ELF-1 (cell line): ENCODE results near the gene TRIM14.

ENCODE experiments used
- DNase-seq: peaks from one replicate; pipeline ENCODE4 v3.0.0-alpha.2; 2016; ENCODE audit warnings: low read depth, low spot score

The TRIM14 gene

GRCh38 chr9:98083566-98084183, 35.3 kb downstream of the TRIM14 start:
- no peak for DNase-seq

GRCh38 chr9:98083061-98083501, 35.9 kb downstream of the TRIM14 start:
- no peak for DNase-seq

GRCh38 chr9:98081477-98082219, 37.4 kb downstream of the TRIM14 start:
- DNase-seq, result no peak

- no peak for DNase-seq
Observed at GRCh38 chr9:98080780-98081179, 38.2 kb downstream of the TRIM14 start.

- DNase-seq, result no peak
Observed at GRCh38 chr9:98080326-98080725, 38.7 kb downstream of the TRIM14 start.

- no peak for DNase-seq
Observed at GRCh38 chr9:98078895-98079294, 40.1 kb downstream of the TRIM14 start.

GRCh38 chr9:98076514-98076890, 42.5 kb downstream of the TRIM14 start:
- DNase-seq, result peak; percentile 74

- DNase-seq, result peak; percentile 28
Observed at GRCh38 chr9:98075332-98075805, 43.7 kb downstream of the TRIM14 start.

GRCh38 chr9:98074115-98074990, 44.7 kb downstream of the TRIM14 start:
- DNase-seq, result peak; percentile 87

- DNase-seq, result no peak
Observed at GRCh38 chr9:98071737-98072136, 47.3 kb downstream of the TRIM14 start.

- no peak for DNase-seq
Observed at GRCh38 chr9:98070704-98071103, 48.3 kb downstream of the TRIM14 start.

- DNase-seq, result no peak
Observed at GRCh38 chr9:98069551-98069950, 49.5 kb downstream of the TRIM14 start.

- DNase-seq, result no peak
Observed at GRCh38 chr9:98067184-98067583, 51.8 kb downstream of the TRIM14 start.

GRCh38 chr9:98066235-98066634, 52.8 kb downstream of the TRIM14 start:
- no peak for DNase-seq

GRCh38 chr9:98064623-98065392, 54.2 kb downstream of the TRIM14 start:
- DNase-seq, result peak; percentile 58

- DNase-seq, result no peak
Observed at GRCh38 chr9:98062161-98062560, 56.9 kb downstream of the TRIM14 start.

- DNase-seq, result no peak
Observed at GRCh38 chr9:98057138-98057799, 61.8 kb downstream of the TRIM14 start.

GRCh38 chr9:98056269-98057137, 62.5 kb downstream of the TRIM14 start, which contains the start of gene NANS:
NANS (plus strand) TSS chr9:98056732; CDS start chr9:98056809, 77 bp downstream.
- peak; percentile 92 for DNase-seq

- no peak for DNase-seq
Observed at GRCh38 chr9:98054376-98054951, 64.6 kb downstream of the TRIM14 start.
